Neutrophil (primary cell): ENCODE results near the gene VCP.

ENCODE experiments used
- H3K27ac ChIP-seq: fragments of 200-600 bp; sonication (generic); 2 replicates; pipeline ENCODE4 v1.5.1; 2016; ENCODE audit warnings: mild to moderate bottlenecking, moderate library complexity
- H3K27me3 ChIP-seq: fragments of 200-600 bp; sonication (generic); 2 replicates; pipeline ENCODE4 v1.6.0; 2016; ENCODE audit warnings: mild to moderate bottlenecking
- H3K36me3 ChIP-seq: fragments of 200-600 bp; sonication (generic); 2 replicates; pipeline ENCODE4 v1.5.1; 2017
- H3K4me1 ChIP-seq, 2 experiments: fragments of 200-600 bp in 1 of 2; sonication (generic) in 1 of 2; 1 replicate in 1 of 2; 2 replicates in 1 of 2; pipeline versions ENCODE4 v1.5.1 to v1.6.1; 2013 to 2016; ENCODE audit warnings: low read depth in 1 of 2, low read length in 1 of 2, mild to moderate bottlenecking in 1 of 2, moderate library complexity in 1 of 2; ENCODE audit not compliant: control insufficient read depth in 1 of 2, insufficient read depth in 1 of 2
- H3K4me3 ChIP-seq, 2 experiments: fragments of 200-600 bp in 1 of 2; sonication (generic) in 1 of 2; 1 replicate in 1 of 2; 2 replicates in 1 of 2; pipeline ENCODE4 v1.5.1; 2013 to 2016; ENCODE audit warnings: low read depth in 1 of 2, low read length in 1 of 2, mild to moderate bottlenecking in 1 of 2, moderate library complexity in 1 of 2
- H3K9me3 ChIP-seq: fragments of 200-600 bp; sonication (generic); 2 replicates; pipeline ENCODE4 v1.5.1; 2016
- TF ChIP-seq, protein P1 (sequence below): fragments of 200-600 bp; sonication (generic); IDR thresholded peaks from 2 replicates; pipeline ENCODE4 v1.5.1; 2016; ENCODE audit warnings: antibody characterized with exemption

Gene VCP

DNA sequence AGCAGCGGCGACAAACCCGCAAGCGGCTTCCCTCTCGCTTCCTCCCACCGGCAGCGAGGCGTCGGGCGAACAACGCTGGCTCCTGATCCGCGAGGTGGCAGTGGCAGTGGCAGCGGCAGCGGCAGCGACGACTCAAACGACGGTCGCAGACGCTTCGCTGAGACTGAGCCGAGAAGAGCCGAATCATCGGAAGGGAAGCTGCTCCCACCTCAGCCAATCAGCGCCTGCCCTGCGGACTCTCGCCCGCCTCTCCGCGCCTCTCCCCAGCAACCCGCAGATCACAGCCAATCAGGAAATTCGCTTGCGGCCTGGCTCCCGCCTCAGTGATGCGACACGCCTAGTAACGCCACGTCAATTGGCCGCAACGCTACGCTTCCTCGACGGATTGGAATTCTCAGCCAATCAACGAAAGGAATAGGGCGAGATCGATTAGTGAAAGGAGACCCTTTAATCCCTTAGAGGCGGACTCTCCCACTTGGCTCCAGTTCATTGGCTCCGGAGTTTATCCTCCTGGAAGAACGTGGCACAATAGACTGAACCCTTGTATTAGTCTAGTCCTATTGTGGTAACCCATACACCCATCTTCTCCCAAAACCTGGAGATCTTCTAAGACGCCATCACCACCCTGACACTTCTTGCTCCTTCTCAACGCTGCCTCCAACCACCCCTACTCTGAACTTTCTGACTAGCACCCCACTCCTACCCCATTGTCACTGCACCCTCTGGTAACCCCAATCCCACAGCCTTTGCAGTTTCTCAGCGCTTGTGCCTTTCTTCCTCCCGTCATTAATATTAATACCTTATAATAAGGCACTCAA, at the start of gene VCP:
TSS of gene VCP (minus strand) at position 165 of the 818 bp plus-strand sequence. CDS start 272 bp downstream, outside the sequence.
- H3K27ac ChIP-seq = peak within 1 kb of the TSS; percentile 98
- peak within 1 kb of the TSS; percentile 82 to 99 for H3K4me3 ChIP-seq
- H3K9me3 ChIP-seq = no peaks in the 10 kb centered on the region
- peaks cover 13% of the 10 kb centered on the region for H3K36me3 ChIP-seq
- TF ChIP-seq, protein P1, sequence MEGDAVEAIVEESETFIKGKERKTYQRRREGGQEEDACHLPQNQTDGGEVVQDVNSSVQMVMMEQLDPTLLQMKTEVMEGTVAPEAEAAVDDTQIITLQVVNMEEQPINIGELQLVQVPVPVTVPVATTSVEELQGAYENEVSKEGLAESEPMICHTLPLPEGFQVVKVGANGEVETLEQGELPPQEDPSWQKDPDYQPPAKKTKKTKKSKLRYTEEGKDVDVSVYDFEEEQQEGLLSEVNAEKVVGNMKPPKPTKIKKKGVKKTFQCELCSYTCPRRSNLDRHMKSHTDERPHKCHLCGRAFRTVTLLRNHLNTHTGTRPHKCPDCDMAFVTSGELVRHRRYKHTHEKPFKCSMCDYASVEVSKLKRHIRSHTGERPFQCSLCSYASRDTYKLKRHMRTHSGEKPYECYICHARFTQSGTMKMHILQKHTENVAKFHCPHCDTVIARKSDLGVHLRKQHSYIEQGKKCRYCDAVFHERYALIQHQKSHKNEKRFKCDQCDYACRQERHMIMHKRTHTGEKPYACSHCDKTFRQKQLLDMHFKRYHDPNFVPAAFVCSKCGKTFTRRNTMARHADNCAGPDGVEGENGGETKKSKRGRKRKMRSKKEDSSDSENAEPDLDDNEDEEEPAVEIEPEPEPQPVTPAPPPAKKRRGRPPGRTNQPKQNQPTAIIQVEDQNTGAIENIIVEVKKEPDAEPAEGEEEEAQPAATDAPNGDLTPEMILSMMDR = peak; percentile 6
- peaks cover 29 to 30% of the 10 kb centered on the region in 2 experiments for H3K4me1 ChIP-seq
- H3K27me3 ChIP-seq = no peaks in the 10 kb centered on the region

DNA sequence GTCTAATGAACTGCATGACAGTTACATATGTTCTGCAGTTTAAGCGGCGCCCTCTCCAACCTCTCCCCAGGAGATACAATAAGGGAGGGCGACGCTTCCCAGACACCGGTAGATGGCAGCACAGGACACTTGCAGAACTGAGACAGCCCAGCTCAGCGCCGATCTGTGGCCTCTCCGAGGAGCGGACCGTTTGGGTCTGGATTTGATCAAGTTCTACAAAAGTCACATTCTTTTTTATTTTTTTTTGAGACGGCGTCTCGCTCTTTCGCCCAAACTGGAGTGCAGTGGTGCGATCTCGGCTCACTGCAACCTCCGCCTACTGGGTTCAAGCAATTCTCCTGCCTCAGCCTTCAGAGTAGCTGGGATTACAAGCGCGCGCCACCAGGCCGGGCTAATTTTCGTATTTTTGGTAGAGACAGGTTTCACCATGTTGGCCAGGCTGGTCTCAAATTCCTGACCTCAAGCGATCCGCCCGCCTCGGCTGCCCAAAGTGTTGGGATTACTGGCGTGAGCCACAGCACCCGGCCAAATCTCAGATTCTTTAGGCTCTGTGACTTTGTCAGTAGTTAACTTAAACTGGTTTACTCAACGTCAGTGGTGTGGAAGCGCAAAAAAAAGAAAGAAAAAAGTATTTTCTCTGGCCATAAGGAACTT, 44.6 kb upstream of the VCP start:
- Histone ChIP-seq H3K36me3 (no peaks in the 10 kb centered on the region), H3K27ac (peak overlapping the region; percentile 98), H3K27me3 (no peaks in the 10 kb centered on the region), H3K4me3 (peak overlapping the region; percentile 77 to 85), H3K4me1 (peaks cover 41 to 44% of the 10 kb centered on the region in 2 experiments), H3K9me3 (no peaks in the 10 kb centered on the region)
- TF ChIP-seq, protein P1 = peak; percentile 92

DNA sequence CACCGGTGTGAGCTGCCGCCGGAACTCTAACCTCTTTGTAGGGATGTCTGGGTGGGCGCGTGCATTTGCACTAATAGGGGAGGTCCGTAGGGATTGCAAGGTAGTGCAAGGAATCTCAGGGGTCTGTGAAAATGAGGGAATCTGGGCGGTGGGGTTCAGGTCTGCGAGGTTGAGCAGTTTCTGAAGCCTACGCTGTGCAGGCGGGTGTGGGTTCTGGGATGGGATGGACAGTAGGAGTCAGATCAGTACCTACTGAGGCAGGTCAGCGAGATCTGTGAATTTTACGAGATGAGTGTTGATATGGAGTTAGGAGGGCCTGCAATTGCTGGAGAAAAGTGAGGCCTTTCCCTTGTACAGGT, 44.1 kb upstream of the VCP start:
- no peaks in the 10 kb centered on the region for H3K27me3 ChIP-seq
- H3K9me3 ChIP-seq = no peaks in the 10 kb centered on the region
- H3K36me3 ChIP-seq = no peaks in the 10 kb centered on the region
- TF ChIP-seq, protein P1 = no peak
- H3K27ac ChIP-seq = peak overlapping the region; percentile 98
- H3K4me1 ChIP-seq = peaks cover 46 to 49% of the 10 kb centered on the region in 2 experiments
- H3K4me3 ChIP-seq = peak overlapping the region; percentile 77 to 85

GRCh38 chr9:35115680-35116538, 43.5 kb upstream of the VCP start, which contains the start of gene ATOSB:
TSS of gene ATOSB (minus strand) at chr9:35115862. CDS start at chr9:35108274, 7,588 bp downstream.
- Histone ChIP-seq H3K4me1 (peaks cover 51 to 52% of the 10 kb centered on the region in 2 experiments), H3K4me3 (peak within 1 kb of the TSS; percentile 77 to 85), H3K27me3 (no peaks in the 10 kb centered on the region), H3K9me3 (no peaks in the 10 kb centered on the region), H3K36me3 (no peaks in the 10 kb centered on the region), H3K27ac (peak within 1 kb of the TSS; percentile 98)
- TF ChIP-seq, protein P1 = no peak
